Ramos (cell line): Measurements from ENCODE around the gene FAM13B.

Experiments used
- in situ Hi-C: fragments of 300-500 bp; cut with MboI; formaldehyde crosslinking; loops from one replicate; pipeline ENCODE4 v1.14.3; 2022; ENCODE audit warnings: low sequenced_read_pairs; ENCODE audit not compliant: unreplicated experiment

FAM13B gene

GRCh38 chr5:137902408-137903133 is 130.3 kb downstream of the FAM13B start:
- in situ Hi-C loops, result no loop called here

DNA sequence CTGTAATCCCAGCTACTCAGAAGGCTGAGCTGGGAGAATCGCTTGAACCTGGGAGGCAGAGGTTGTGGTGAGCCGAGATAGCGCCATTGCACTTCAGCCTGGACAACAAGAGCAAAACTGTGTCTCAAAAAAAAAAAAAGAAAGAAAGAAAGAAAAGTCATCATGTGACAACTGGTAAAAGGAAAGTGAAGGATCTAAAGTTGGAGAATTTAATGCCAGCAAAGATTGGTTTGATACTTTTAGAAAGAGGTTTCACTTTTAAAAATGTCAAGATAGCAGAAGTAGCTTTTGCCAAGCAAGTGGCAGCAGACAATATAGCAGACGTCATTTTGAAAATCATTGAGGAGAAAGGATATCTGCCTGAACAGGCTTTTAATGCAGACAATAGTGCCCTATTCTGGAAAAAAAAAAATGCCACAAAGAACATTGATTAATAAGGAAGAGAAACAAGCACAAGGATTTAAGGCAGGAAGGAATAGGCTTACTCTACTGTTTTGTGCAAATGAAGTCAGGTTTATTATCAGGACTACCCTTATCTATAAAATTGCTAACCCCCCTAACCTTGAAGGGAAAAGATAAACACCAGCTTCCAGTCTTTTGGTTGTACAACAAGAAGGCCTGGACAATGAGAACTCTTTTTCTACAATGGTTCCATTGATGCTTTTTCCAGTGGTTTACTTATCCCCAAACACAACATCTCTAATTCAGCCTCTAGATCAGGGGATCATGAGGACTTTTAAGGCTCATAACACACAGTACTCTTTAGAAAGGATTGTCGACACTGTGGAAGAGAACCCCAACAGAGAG is 131.7 kb downstream of the FAM13B start:
- in situ Hi-C loops, result no loop called here

GRCh38 chr5:137899493-137899892 is 133.4 kb downstream of the FAM13B start:
- in situ Hi-C loops, result no loop called here

DNA sequence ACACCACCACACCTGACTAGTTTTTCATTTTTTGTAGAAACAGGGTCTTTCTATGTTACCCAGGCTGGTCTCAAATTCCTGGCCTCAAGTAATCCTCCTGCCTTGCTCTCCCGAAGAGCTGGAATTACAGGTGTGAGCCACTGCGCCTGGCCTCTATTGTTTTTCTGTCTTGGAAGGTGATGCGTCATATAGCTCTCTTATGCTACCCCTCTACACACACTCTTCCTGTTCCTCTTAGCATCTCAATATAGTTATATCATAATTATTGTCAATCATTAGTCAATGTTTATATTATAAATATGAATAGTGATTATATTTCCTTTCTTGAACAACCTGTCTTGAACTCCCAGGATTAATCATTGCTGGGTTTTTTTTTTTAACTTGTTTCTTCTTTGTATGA is 136.3 kb downstream of the FAM13B start:
- in situ Hi-C loops, result no loop called here

GRCh38 chr5:137894586-137894985 is 138.3 kb downstream of the FAM13B start:
- in situ Hi-C loops, result no loop called here

DNA sequence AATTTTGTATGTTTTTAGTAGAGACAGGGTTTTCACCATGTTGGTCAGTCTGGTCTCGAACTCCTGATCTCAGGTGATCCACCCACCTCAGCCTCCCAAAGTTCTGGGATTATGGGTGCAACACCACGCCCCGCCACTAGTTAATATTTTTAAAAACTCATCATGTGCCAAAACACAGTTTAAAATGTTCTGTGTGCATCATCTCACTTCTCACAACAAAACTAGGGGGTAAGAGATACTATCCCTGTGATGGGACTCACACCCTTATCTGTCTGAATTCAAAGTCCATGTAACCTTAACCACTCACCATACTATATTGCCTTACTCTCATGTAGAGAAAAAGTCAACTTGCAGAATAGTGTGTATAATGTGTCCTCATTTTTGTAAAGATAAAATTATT is 141.0 kb downstream of the FAM13B start:
- in situ Hi-C loops, result no loop called here

DNA sequence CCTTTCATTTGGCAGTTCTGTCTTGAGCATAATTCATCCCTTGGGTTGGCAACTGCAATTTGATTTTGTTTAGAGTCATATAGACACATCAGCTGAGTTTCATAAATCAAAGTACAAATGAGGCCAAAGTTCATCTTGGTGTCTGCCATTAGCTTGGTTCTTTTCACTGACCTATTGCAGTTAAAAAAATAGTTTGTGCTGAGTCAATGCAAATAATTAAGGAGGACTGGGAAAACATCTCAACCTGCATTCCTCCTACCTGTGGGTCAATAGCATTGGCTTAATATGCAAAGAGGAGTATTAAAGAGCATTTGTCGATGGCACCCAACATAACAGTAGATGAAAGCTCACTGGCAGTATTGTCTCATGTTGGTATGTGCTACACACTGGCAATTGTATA is 142.0 kb downstream of the FAM13B start:
- in situ Hi-C loops, result no loop called here

GRCh38 chr5:137888863-137889759 is 143.8 kb downstream of the FAM13B start, which contains the start of gene PKD2L2:
TSS of gene PKD2L2 (plus strand) at chr5:137889457. CDS start at chr5:137889492, 35 bp downstream.
- in situ Hi-C loops, result no loop called here

GRCh38 chr5:137888466-137888862 is 144.4 kb downstream of the FAM13B start:
- in situ Hi-C loops, result no loop called here
